SK-N-SH treated with all-trans-retinoic acid at 6 μM for 48 hours (cell line): ENCODE measurements around the gene NUP205.

ENCODE experiments used
- ARNTL ChIP-seq: fragments of 450-650 bp; formaldehyde crosslinking; IDR thresholded peaks from 2 replicates; pipeline ENCODE4 v1.5.0; 2020; ENCODE audit warnings: low read depth, mild to moderate bottlenecking, moderate library complexity, borderline replicate concordance
- BACH2 ChIP-seq: fragments of 250-450 bp; sonication (Bioruptor Pico); IDR thresholded peaks from 2 replicates; pipeline ENCODE4 v1.9.0; 2021; ENCODE audit warnings: mild to moderate bottlenecking, borderline replicate concordance
- CSDC2 ChIP-seq: fragments of 250-450 bp; sonication (Bioruptor Pico); IDR thresholded peaks from 2 replicates; pipeline ENCODE4 v1.5.0; 2020; ENCODE audit warnings: mild to moderate bottlenecking, moderate library complexity
- CSRNP3 ChIP-seq: fragments of 250-450 bp; sonication (Bioruptor Pico); IDR thresholded peaks from 2 replicates; pipeline ENCODE4 v1.5.1; 2021; ENCODE audit warnings: mild to moderate bottlenecking, moderate library complexity
- ESRRG ChIP-seq: fragments of 250-450 bp; sonication (Bioruptor Pico); IDR thresholded peaks from 2 replicates; pipeline ENCODE4 v1.6.1; 2021; ENCODE audit warnings: mild to moderate bottlenecking
- OSR1 ChIP-seq: fragments of 250-450 bp; sonication (Bioruptor Pico); IDR thresholded peaks from 2 replicates; pipeline ENCODE4 v1.8.0; 2022; ENCODE audit warnings: moderate library complexity, mild to moderate bottlenecking, inconsistent platforms
- PATZ1 ChIP-seq: fragments of 250-450 bp; sonication (Bioruptor Pico); IDR thresholded peaks from 2 replicates; pipeline ENCODE4 v1.8.0; 2020; ENCODE audit warnings: mild to moderate bottlenecking, moderate library complexity, borderline replicate concordance
- POU6F1 ChIP-seq: fragments of 250-450 bp; sonication (Bioruptor Pico); IDR thresholded peaks from 2 replicates; pipeline ENCODE4 v1.8.0; 2021; ENCODE audit warnings: low read depth, mild to moderate bottlenecking, moderate library complexity, borderline replicate concordance
- PPARA ChIP-seq: fragments of 250-450 bp; sonication (Bioruptor Pico); IDR thresholded peaks from 2 replicates; pipeline ENCODE4 v1.5.0; 2020; ENCODE audit warnings: mild to moderate bottlenecking, borderline replicate concordance
- RARB ChIP-seq: fragments of 250-450 bp; sonication (Bioruptor Pico); IDR thresholded peaks from 2 replicates; pipeline ENCODE4 v1.8.0; 2021; ENCODE audit warnings: mild to moderate bottlenecking, moderate library complexity
- SNAI2 ChIP-seq: fragments of 250-450 bp; sonication (Bioruptor Pico); IDR thresholded peaks from 2 replicates; pipeline ENCODE4 v1.5.0; 2020; ENCODE audit warnings: mild to moderate bottlenecking, moderate library complexity
- ZFP3 ChIP-seq: fragments of 250-450 bp; sonication (Bioruptor Pico); IDR thresholded peaks from 2 replicates; pipeline ENCODE4 v1.5.0; 2020; ENCODE audit warnings: mild to moderate bottlenecking, moderate library complexity
- ZFP30 ChIP-seq: fragments of 450-650 bp; formaldehyde crosslinking; IDR thresholded peaks from 2 replicates; pipeline ENCODE4 v1.5.0; 2022; ENCODE audit warnings: mild to moderate bottlenecking, moderate library complexity
- ZNF70 ChIP-seq: fragments of 450-650 bp; formaldehyde crosslinking; IDR thresholded peaks from 2 replicates; pipeline ENCODE4 v1.5.0; 2020; ENCODE audit warnings: mild to moderate bottlenecking, moderate library complexity

- TF ChIP-seq ZFP30 (no peak), BACH2 (CRISPR knock-in tag) (no peak), POU6F1 (CRISPR knock-in tag) (no peak), RARB (CRISPR knock-in tag) (no peak), PPARA (no peak), PATZ1 (CRISPR knock-in tag) (no peak), ESRRG (no peak), ZFP3 (CRISPR knock-in tag) (no peak), SNAI2 (CRISPR knock-in tag) (no peak), ZNF70 (CRISPR knock-in tag) (no peak), ARNTL (CRISPR knock-in tag) (no peak), CSRNP3 (no peak), CSDC2 (CRISPR knock-in tag) (no peak), OSR1 (no peak)
These were observed 63.5 kb downstream of the NUP205 start for GRCh38 chr7:135620980-135621850.
